Vagina (tissue), 2 donors: Measurements from ENCODE around the gene NOTO. TPM values are rescaled to one million over a fixed set of nuclear protein-coding genes. Genes with fewer than 3 reads are reported as not detected.
"Not testable (repeated sequence)": the region's sequence is repeated elsewhere in the genome, so short reads cannot be mapped to it uniquely, and the experiment has no call there.

Experiments
- DNase-seq, 2 donors: peaks; one replicate each; pipeline ENCODE4 v3.0.0-alpha.2; 2017; ENCODE audit errors: extremely low spot score in 2 of 2
- H3K27ac ChIP-seq: fragments of 200-600 bp; sonication (generic); one replicate; pipeline ENCODE4 v1.5.1; 2019
- H3K27me3 ChIP-seq: fragments of 200-600 bp; sonication (generic); one replicate; pipeline ENCODE4 v1.5.1; 2019
- H3K36me3 ChIP-seq, 2 donors: fragments of 200-600 bp; sonication (generic); one replicate each; pipeline ENCODE4 v1.5.1; 2017 to 2019
- H3K4me1 ChIP-seq: fragments of 200-600 bp; sonication (generic); one replicate; pipeline ENCODE4 v1.5.1; 2019
- H3K4me3 ChIP-seq, 2 donors: fragments of 200-600 bp; sonication (generic); 1 replicate in 1 of 2; 2 replicates in 1 of 2; pipeline ENCODE4 v1.5.1; 2016 to 2019
- H3K9me3 ChIP-seq: fragments of 200-600 bp; sonication (generic); one replicate; pipeline ENCODE4 v1.5.1; 2019
- CTCF ChIP-seq, 3 experiments: fragments of 450-650 bp in 2 of 3; fragments of 200-600 bp in 1 of 3; sonication (generic) in 1 of 3; IDR thresholded peaks; one replicate each; pipeline ENCODE4 v1.5.1; 2017 to 2019; ENCODE audit warnings: antibody characterized with exemption in 3 of 3, mild to moderate bottlenecking in 2 of 3, moderate library complexity in 2 of 3
- POLR2A ChIP-seq, 2 donors: fragments of 450-650 bp; IDR thresholded peaks; one replicate each; pipeline ENCODE4 v1.6.1; 2017; ENCODE audit warnings: antibody characterized with exemption in 2 of 2, mild to moderate bottlenecking in 2 of 2, moderate library complexity in 2 of 2
- POLR2AphosphoS5 ChIP-seq, 2 donors: sonication (generic); formaldehyde crosslinking; IDR thresholded peaks; one replicate each; pipeline ENCODE4 v1.9.0; 2017; ENCODE audit warnings: antibody characterized with exemption in 2 of 2, mild to moderate bottlenecking in 2 of 2, low read depth in 1 of 2; ENCODE audit not compliant: insufficient read depth in 1 of 2
- intact Hi-C: fragments of 100-400 bp; cut with DNase I; formaldehyde crosslinking; loops from one replicate; pipeline ENCODE4 v1.15.1; 2023
- total RNA-seq: library from RNA; depleted of rRNA; stranded (reverse); fragments of >200 nt; gene quantifications from one replicate; pipeline ENCODE4 v1.2.3, GENCODE V29; 2016

The NOTO gene
- total RNA-seq, 1 donor from 2014 or later = not detected

GRCh38 chr2:73170341-73170740 lies 32.0 kb upstream of the NOTO start:
- H3K4me1 ChIP-seq, H3K27me3 ChIP-seq, H3K9me3 ChIP-seq, H3K36me3 ChIP-seq, intact Hi-C loops, H3K27ac ChIP-seq, H3K4me3 ChIP-seq, DNase-seq: not testable (repeated sequence)

GRCh38 chr2:73172963-73173362 lies 29.4 kb upstream of the NOTO start:
- Histone ChIP-seq H3K4me1 (peaks cover 25% of the 10 kb centered on the region), H3K4me3 (no peak overlapping the region), H3K27me3 (no peaks in the 10 kb centered on the region), H3K9me3 (no peaks in the 10 kb centered on the region), H3K36me3 (no peaks in the 10 kb centered on the region), H3K27ac (no peak overlapping the region)
- intact Hi-C loops = no loop called here
- DNase-seq = no peak
- no peak for TF ChIP-seq POLR2AphosphoS5 (IDR thresholded peaks at IDR 0.05; ENCODE audit: insufficient read depth in 1 of 2, low read depth in 1 of 2)
- TF ChIP-seq POLR2A (IDR thresholded peaks at IDR 0.05) = no peak
- TF ChIP-seq CTCF (IDR thresholded peaks at IDR 0.05) = no peak

DNA sequence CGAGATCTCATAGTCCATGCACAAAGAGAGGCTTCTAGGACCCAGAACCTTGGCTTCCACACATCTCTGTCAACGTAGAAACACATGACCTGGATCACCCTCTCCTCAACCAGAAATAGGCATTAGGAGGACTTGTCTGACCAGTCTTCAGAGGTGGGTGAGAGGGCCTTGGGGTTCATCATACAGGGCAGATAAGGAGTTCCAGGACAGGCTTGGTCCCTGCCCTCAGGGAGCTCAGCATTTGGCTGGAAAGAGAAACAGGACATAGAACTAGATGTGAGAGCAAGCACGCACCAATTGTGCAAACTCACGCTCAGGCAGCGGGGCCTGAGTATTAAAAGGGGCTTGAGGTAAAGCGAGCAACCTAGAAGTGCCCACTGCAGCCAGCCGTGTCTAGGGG lies 28.6 kb upstream of the NOTO start:
- no peaks in the 10 kb centered on the region for H3K36me3 ChIP-seq
- intact Hi-C loops = no loop called here
- H3K9me3 ChIP-seq = no peaks in the 10 kb centered on the region
- no peak for DNase-seq
- H3K4me1 ChIP-seq = peaks cover 25% of the 10 kb centered on the region
- no peaks in the 10 kb centered on the region for H3K27me3 ChIP-seq
- H3K4me3 ChIP-seq = no peak overlapping the region
- no peak overlapping the region for H3K27ac ChIP-seq
- TF ChIP-seq POLR2AphosphoS5 (IDR thresholded peaks at IDR 0.05; ENCODE audit: insufficient read depth in 1 of 2, low read depth in 1 of 2) (no peak), CTCF (IDR thresholded peaks at IDR 0.05) (no peak), POLR2A (IDR thresholded peaks at IDR 0.05) (no peak)

GRCh38 chr2:73174244-73174643 lies 28.1 kb upstream of the NOTO start:
- no peak for DNase-seq
- intact Hi-C loops = no loop called here
- H3K4me3 ChIP-seq = no peak overlapping the region

GRCh38 chr2:73174941-73175662 lies 27.3 kb upstream of the NOTO start:
- Histone ChIP-seq H3K4me3 (peak overlapping the region; percentile 58 to 59), H3K9me3 (no peaks in the 10 kb centered on the region), H3K36me3 (no peaks in the 10 kb centered on the region), H3K27me3 (no peaks in the 10 kb centered on the region), H3K4me1 (peaks cover 25% of the 10 kb centered on the region), H3K27ac (no peak overlapping the region)
- DNase-seq = no peak
- TF ChIP-seq CTCF (IDR thresholded peaks at IDR 0.05) = no peak
- TF ChIP-seq POLR2AphosphoS5 (IDR thresholded peaks at IDR 0.05; ENCODE audit: insufficient read depth in 1 of 2, low read depth in 1 of 2) = no peak
- no peak for TF ChIP-seq POLR2A (IDR thresholded peaks at IDR 0.05)
- intact Hi-C loops = no loop called here

More at GRCh38 chr2:73174244-73174643, 28.1 kb upstream of the NOTO start:
- Histone ChIP-seq H3K4me1 (peaks cover 25% of the 10 kb centered on the region), H3K9me3 (no peaks in the 10 kb centered on the region), H3K36me3 (no peaks in the 10 kb centered on the region), H3K27me3 (no peaks in the 10 kb centered on the region), H3K27ac (no peak overlapping the region)
- TF ChIP-seq CTCF (IDR thresholded peaks at IDR 0.05) (no peak), POLR2AphosphoS5 (IDR thresholded peaks at IDR 0.05; ENCODE audit: insufficient read depth in 1 of 2, low read depth in 1 of 2) (no peak), POLR2A (IDR thresholded peaks at IDR 0.05) (no peak)
